Measurements from ENCODE around the gene GREM2.

Gene GREM2

DNA sequence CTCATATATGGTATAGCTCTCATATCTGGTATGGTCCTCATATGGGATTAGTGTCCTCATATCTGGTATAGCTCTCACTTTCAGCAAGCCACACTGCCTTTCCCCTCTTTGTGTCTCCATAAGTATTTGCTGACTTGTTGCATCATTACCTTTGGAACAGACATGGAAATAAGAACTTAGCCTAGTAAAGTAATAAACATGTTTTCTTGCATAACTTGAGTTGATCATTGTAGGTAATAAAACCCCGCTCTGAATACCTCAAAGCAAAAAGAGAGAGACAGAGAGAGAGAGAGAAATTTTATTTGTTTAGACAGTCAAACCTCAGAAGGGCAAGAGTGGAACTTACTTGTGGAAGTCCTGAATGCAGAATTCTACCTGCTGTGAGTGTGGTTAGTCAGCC lies 170.3 kb downstream of the GREM2 start:
- no peak for DNase-seq (ENCODE audit: low read depth)
- TF ChIP-seq, protein P1, sequence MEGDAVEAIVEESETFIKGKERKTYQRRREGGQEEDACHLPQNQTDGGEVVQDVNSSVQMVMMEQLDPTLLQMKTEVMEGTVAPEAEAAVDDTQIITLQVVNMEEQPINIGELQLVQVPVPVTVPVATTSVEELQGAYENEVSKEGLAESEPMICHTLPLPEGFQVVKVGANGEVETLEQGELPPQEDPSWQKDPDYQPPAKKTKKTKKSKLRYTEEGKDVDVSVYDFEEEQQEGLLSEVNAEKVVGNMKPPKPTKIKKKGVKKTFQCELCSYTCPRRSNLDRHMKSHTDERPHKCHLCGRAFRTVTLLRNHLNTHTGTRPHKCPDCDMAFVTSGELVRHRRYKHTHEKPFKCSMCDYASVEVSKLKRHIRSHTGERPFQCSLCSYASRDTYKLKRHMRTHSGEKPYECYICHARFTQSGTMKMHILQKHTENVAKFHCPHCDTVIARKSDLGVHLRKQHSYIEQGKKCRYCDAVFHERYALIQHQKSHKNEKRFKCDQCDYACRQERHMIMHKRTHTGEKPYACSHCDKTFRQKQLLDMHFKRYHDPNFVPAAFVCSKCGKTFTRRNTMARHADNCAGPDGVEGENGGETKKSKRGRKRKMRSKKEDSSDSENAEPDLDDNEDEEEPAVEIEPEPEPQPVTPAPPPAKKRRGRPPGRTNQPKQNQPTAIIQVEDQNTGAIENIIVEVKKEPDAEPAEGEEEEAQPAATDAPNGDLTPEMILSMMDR (IDR thresholded peaks at IDR 0.05; ENCODE audit: low read depth, low read length), result no peak
- no peak for TF ChIP-seq MYC (IDR thresholded peaks at IDR 0.05; ENCODE audit: low read depth, low read length)
- TF ChIP-seq MAX (IDR thresholded peaks at IDR 0.05; ENCODE audit: low read depth, low read length), result no peak
- TF ChIP-seq POLR2A (IDR thresholded peaks at IDR 0.05; ENCODE audit: extremely low read depth, insufficient read length), result no peak
- H3K4me3 ChIP-seq (ENCODE audit: low read depth, low read length), result no peak overlapping the region
